Placental pericyte (primary cell): ENCODE measurements around the gene AGMO. TPM values are rescaled to one million over a fixed set of nuclear protein-coding genes. Genes with fewer than 3 reads are reported as not detected.

Experiments
- total RNA-seq: library from RNA; depleted of rRNA; stranded (reverse); fragments of >200 nt; gene quantifications from 2 replicates; pipeline ENCODE4 v1.2.3, GENCODE V29; 2012

AGMO gene
- 0.22 TPM in 1 of 2 replicates, not detected in the other for total RNA-seq

GRCh38 chr7:15561835-15562234, at the start of gene AGMO:
Gene AGMO, minus strand, starts transcription at chr7:15562015.

Other genes starting within 250 kb of the AGMO start
- under 0.01 TPM in 1 of 2 replicates, not detected in the other for gene MEOX2, start 124.7 kb upstream of the AGMO start, total RNA-seq